Liver (tissue), 3 donors: Measurements from ENCODE around the gene GDF2.

Source experiments
- CTCF ChIP-seq: fragments of 150-350 bp; IDR thresholded peaks from 2 replicates; pipeline ENCODE4 v1.5.1; 2017; ENCODE audit warnings: improper control_type of control experiment, low read depth, low read length; ENCODE audit not compliant: missing input control
- EGR1 ChIP-seq, 2 donors: IDR thresholded peaks; 2 replicates each; pipeline ENCODE4 v1.6.1; 2016 to 2018; ENCODE audit warnings: antibody characterized with exemption in 2 of 2, low read depth in 2 of 2
- RAD21 ChIP-seq, 2 donors: IDR thresholded peaks; 2 replicates each; pipeline ENCODE4 v1.6.1; 2016; ENCODE audit warnings: antibody characterized with exemption in 2 of 2, mild to moderate bottlenecking in 2 of 2
- YY1 ChIP-seq: IDR thresholded peaks from 2 replicates; pipeline ENCODE4 v1.6.1; 2016; ENCODE audit warnings: antibody characterized with exemption, mild to moderate bottlenecking
- donor health status: healthy.
- donor health status: healthy.

- no peak for TF ChIP-seq CTCF
- no peak for TF ChIP-seq RAD21 (IDR thresholded peaks at IDR 0.05)
- no peak for TF ChIP-seq EGR1 (IDR thresholded peaks at IDR 0.05; ENCODE audit: low read depth in 2 of 2)
- TF ChIP-seq YY1: no peak
These were observed 27.8 kb upstream of the GDF2 start for GRCh38 chr10:47294501-47294900.
